Bronchial epithelial cell (primary cell): Measurements from ENCODE around the gene KDSR. TPM values are rescaled to one million over a fixed set of nuclear protein-coding genes. Genes with fewer than 3 reads are reported as not detected.
"Not testable (repeated sequence)": the region's sequence is repeated elsewhere in the genome, so short reads cannot be mapped to it uniquely, and the experiment has no call there.

Experiments used
- DNase-seq: peaks from one replicate; pipeline ENCODE4 v3.0.0-alpha.2; 2010; ENCODE audit warnings: low read depth
- FAIRE-seq: peaks from 2 replicates; lab custom pipeline; 2011; peaks lifted over from hg19 to GRCh38; lab: Jason Lieb, UNC
- H3K27me3 ChIP-seq: 2 replicates; pipeline ENCODE4 v1.5.1; 2011; ENCODE audit warnings: low read length; ENCODE audit not compliant: control insufficient read depth, insufficient read depth
- H3K36me3 ChIP-seq: 2 replicates; pipeline ENCODE4 v1.5.1; 2011; ENCODE audit warnings: low read length; ENCODE audit not compliant: control insufficient read depth, insufficient read depth
- H3K4me3 ChIP-seq: 2 replicates; pipeline ENCODE4 v1.5.1; 2011; ENCODE audit warnings: mild to moderate bottlenecking, low read depth, low read length, control low read depth
- CTCF ChIP-seq: IDR thresholded peaks from 2 replicates; pipeline ENCODE4 v1.5.1; 2011; ENCODE audit warnings: mild to moderate bottlenecking, moderate library complexity, low read length, control low read depth, inconsistent platforms; ENCODE audit not compliant: insufficient read depth, severe bottlenecking
- total RNA-seq: library from RNA; depleted of rRNA; stranded (reverse); fragments of >200 nt; gene quantifications from 2 replicates; pipeline ENCODE4 v1.2.1, GENCODE V29; 2014

The KDSR gene
- total RNA-seq, 1 donor from 2014 or later: 40.5 TPM

GRCh38 chr18:63366213-63367052, 573 bp downstream of the KDSR start:
- Histone ChIP-seq H3K27me3 (no peaks in the 10 kb centered on the region), H3K4me3 (peak overlapping the region; percentile 90), H3K36me3 (peaks cover 5% of the 10 kb centered on the region)
- no peak for TF ChIP-seq CTCF
- no peak for FAIRE-seq
- DNase-seq: peak; percentile 65

- H3K4me3 ChIP-seq: peak overlapping the region; percentile 90
- DNase-seq: no peak
- FAIRE-seq: no peak
- no peak for TF ChIP-seq CTCF
- peaks cover 5% of the 10 kb centered on the region for H3K36me3 ChIP-seq
- H3K27me3 ChIP-seq: no peaks in the 10 kb centered on the region
These were observed 1.2 kb downstream of the KDSR start for GRCh38 chr18:63365876-63366212.

- no peak for TF ChIP-seq CTCF
- Histone ChIP-seq H3K36me3 (peaks cover 8% of the 10 kb centered on the region), H3K4me3 (no peak overlapping the region), H3K27me3 (no peaks in the 10 kb centered on the region)
- FAIRE-seq: no peak
- no peak for DNase-seq
These were observed 3.1 kb downstream of the KDSR start for GRCh38 chr18:63363951-63364350.

GRCh38 chr18:63363420-63363819, 3.6 kb downstream of the KDSR start:
- FAIRE-seq, DNase-seq, H3K36me3 ChIP-seq, H3K27me3 ChIP-seq, H3K4me3 ChIP-seq: not testable (repeated sequence)

GRCh38 chr18:63356272-63356896, 10.6 kb downstream of the KDSR start:
- Histone ChIP-seq H3K27me3 (no peaks in the 10 kb centered on the region), H3K4me3 (no peak overlapping the region), H3K36me3 (peaks cover 16% of the 10 kb centered on the region)
- no peak for TF ChIP-seq CTCF
- FAIRE-seq: no peak
- peak; percentile 55 for DNase-seq

GRCh38 chr18:63350230-63350629, 16.8 kb downstream of the KDSR start:
- peaks cover 16% of the 10 kb centered on the region for H3K36me3 ChIP-seq
- TF ChIP-seq CTCF: no peak
- FAIRE-seq (no peak), DNase-seq (no peak)
- no peak overlapping the region for H3K4me3 ChIP-seq
- no peaks in the 10 kb centered on the region for H3K27me3 ChIP-seq
